Bronchus fibroblast of lung (primary cell): ENCODE results near the gene PLEKHA8. TPM values are rescaled to one million over a fixed set of nuclear protein-coding genes. Genes with fewer than 3 reads are reported as not detected.

Experiments used
- total RNA-seq: library from RNA; depleted of rRNA; stranded (reverse); fragments of >200 nt; gene quantifications from 2 replicates; pipeline ENCODE4 v1.2.3, GENCODE V29; 2015

The PLEKHA8 gene, protein sequence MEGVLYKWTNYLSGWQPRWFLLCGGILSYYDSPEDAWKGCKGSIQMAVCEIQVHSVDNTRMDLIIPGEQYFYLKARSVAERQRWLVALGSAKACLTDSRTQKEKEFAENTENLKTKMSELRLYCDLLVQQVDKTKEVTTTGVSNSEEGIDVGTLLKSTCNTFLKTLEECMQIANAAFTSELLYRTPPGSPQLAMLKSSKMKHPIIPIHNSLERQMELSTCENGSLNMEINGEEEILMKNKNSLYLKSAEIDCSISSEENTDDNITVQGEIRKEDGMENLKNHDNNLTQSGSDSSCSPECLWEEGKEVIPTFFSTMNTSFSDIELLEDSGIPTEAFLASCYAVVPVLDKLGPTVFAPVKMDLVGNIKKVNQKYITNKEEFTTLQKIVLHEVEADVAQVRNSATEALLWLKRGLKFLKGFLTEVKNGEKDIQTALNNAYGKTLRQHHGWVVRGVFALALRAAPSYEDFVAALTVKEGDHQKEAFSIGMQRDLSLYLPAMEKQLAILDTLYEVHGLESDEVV
- total RNA-seq: 3.9 and 5.5 TPM in 2 replicates

DNA sequence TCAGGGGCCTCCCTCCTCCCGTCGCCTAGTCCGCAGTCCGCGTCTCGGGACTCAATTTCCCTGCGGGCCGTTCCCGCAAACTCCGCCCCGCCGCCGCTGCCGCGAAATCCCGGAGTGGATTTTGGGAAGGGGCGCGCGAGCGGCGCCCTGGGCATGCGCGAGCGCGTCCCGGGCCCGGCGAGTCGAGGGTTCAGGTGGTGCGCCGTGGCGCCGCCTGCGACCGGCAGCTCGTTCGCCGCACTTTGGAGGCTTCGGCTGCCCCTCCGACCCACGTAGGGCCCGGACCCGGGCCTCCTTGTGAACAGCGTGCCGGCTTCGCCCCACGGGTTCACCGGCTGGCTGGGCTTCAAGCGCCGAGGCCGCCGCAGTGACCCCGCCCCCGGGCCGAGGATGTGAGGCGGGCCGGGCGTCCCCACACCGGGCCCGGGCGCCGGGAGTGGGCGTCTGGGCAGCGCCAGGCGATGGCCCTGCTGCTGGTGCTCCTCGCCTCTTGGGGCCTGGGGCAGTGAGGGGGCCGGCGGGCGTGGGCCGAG, at the start of gene PLEKHA8:
PLEKHA8 (plus strand) TSS at position 197 of the 533 bp plus-strand sequence. CDS start 351 bp downstream, outside the sequence.

DNA sequence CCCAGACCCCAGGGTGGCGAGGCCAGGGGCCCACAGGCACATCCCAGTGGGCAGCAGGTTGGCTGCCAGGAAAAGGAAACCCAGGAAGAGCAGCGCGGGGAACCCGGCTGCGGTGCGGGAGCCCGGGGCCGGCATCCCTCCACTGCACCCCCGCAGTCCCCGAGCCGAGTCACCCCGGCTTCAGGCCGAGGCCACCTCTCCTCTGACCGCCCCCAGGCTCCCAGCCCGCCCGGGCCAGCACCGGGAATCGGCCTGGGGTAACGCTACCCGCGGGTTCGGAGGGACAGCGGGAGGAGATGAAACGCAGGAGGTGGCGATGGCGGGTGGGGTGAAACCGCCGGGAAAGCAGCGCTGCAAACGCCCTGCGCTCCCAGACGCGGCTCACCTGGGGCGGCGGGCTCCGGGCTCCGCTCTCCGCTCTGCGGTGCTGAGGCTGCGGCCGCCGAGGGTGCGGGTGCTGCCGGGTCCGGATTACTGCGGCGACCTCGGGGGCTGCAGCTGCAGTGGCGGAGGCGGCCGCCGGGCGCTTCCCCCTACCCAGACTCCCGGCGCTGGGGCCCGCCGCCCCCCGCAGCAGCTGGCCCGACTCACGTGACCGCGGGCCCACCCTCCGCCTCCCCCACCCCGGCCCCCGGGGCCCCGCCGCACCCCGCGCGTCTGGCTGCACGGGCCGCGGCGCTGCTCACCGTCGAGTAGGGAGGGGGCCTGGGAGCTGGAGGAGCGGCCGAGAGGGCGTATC, 38.8 kb upstream of the PLEKHA8 start, which contains the start of gene SCRN1:
SCRN1 (minus strand) TSS at position 545 of the 739 bp plus-strand sequence. CDS start 20,734 bp downstream, outside the sequence.

DNA sequence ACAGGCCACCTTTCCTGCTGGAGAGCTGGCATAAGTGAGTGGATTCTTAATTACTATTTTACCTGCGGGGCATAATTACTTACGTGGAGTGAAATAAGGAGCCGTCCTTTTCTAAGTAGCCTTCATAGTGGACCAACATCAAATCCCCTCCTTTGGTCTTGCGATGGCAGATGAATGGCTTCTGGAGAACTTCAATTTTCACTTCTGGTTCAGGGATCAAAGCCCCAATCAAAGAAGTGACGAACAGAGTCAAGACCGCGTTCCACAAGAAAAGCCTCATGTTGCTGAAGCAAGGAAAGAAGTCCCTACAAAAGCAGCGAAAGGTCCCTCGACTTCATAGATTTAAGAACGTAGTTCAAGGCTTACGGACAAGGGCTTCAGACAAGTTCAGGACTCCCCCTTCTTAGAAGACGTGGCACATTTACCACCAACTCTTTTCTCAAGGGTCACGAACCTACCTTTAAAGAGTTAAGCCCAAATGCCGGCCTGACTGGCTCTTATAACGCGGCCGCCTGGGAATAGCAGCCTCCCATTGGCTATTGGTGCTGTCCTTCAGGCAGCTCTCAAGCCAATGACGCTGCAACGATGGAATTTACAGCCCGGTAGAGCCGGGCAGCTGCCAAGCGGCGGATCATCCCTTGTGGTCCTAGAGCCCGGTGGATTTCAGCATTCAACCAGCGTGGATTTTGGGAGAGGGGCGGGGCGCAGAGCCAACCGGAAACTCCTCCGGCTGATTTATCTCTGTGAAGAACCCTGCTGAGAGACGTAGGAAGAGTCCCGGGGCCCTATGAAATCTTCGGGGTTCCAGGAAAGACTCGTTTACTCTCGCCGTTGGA, 1.8 kb upstream of the PLEKHA8 start, which contains the start of gene FKBP14:
FKBP14 (minus strand) TSS at position 474 of the 836 bp plus-strand sequence; CDS start at position 280, 194 bp downstream.

DNA sequence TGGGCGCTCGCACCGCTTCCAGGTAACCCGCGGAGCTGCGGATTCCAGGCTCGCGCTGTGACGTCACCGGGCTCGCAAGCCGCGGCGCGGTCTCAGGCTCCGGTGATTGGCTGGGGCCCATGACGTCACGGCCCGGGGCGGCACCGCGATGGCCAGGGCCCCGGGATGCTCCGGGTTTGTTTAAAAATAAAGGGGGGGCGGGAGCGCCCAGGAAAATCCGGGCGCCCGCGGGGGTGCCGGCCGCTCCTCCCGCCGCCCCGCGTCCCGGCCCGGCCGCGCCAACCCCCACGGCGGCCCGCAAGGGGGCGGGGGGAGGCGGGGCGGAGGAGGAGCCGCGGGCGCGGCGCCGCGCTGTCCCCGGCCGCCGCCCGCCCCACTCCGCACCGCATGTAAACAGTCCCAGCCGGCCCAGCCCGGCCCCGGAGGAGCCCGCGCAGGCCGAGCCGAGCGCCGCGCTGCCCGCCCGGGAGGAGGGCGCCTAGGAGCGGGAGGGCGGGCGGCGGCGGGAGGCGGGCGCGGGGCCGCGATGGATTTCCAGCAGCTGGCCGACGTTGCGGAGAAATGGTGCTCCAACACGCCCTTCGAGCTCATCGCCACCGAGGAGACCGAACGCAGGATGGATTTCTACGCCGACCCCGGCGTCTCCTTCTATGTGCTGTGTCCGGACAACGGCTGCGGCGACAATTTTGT, 106.5 kb downstream of the PLEKHA8 start, which contains the start of gene MTURN:
MTURN (plus strand) TSS at position 376 of the 690 bp plus-strand sequence; CDS start at position 527, 151 bp downstream.

Other genes starting within 250 kb of the PLEKHA8 start
- under 0.01 TPM in 1 of 2 replicates, not detected in the other for gene WIPF3, start 221.9 kb upstream of the PLEKHA8 start, total RNA-seq
- gene SCRN1, start 38.6 kb upstream of the PLEKHA8 start, total RNA-seq: 68.8 and 73.1 TPM in 2 replicates
- gene FKBP14, start 1.7 kb upstream of the PLEKHA8 start, total RNA-seq: 12.8 and 14.6 TPM in 2 replicates
- 6.5 and 6.7 TPM in 2 replicates for gene MTURN, start 106.6 kb downstream of the PLEKHA8 start, total RNA-seq